ENCODE data around the gene ZCCHC17.

- TF ChIP-seq CTCF (IDR thresholded peaks at IDR 0.05), result no peak
- TF ChIP-seq POLR2A (IDR thresholded peaks at IDR 0.05), result no peak
Measured at GRCh38 chr1:31289021-31289420, 7.8 kb upstream of the ZCCHC17 start.
